H1 (cell line): ENCODE data around the gene TP53TG3. TPM values are rescaled to one million over a fixed set of nuclear protein-coding genes. Genes with fewer than 3 reads are reported as not detected.
"Not testable (repeated sequence)": the region's sequence is repeated elsewhere in the genome, so short reads cannot be mapped to it uniquely, and the experiment has no call there.

Source experiments
- CTCF ChIA-PET: fragments of 300-600 bp; sonication (Branson Sonifier 250); formaldehyde crosslinking; loops from one replicate; lab custom pipeline; 2021; ENCODE audit not compliant: partially characterized antibody; lab: Charles Lee
- POLR2A ChIA-PET: fragments of 300-600 bp; sonication (Branson Sonifier 250); formaldehyde crosslinking; loops from one replicate; lab custom pipeline; 2021; ENCODE audit warnings: inconsistent platforms; ENCODE audit not compliant: partially characterized antibody; lab: Charles Lee
- DNase-seq, 2 experiments: peaks; one replicate each; pipeline versions ENCODE4 v3.0.0 to v3.0.0-alpha.2; 2010 to 2022; ENCODE audit warnings: low spot score in 2 of 2, low read depth in 1 of 2, mixed read lengths in 1 of 2
- FAIRE-seq: peaks from 2 replicates; lab custom pipeline; 2011; peaks lifted over from hg19 to GRCh38; lab: Jason Lieb, UNC
- H2AFZ ChIP-seq: 2 replicates; pipeline ENCODE4 v1.8.1; 2012; ENCODE audit warnings: low read length, inconsistent platforms
- H2AK5ac ChIP-seq: 2 replicates; pipeline ENCODE4 v1.6.1; 2013; ENCODE audit warnings: low read depth, low read length
- H2BK120ac ChIP-seq: replicated peaks from 2 replicates; pipeline ENCODE3; 2013; ENCODE audit warnings: low read depth, low read length, inconsistent platforms
- H2BK12ac ChIP-seq: 2 replicates; pipeline ENCODE4 v1.6.1; 2013; ENCODE audit warnings: low read depth, low read length
- H2BK15ac ChIP-seq: 2 replicates; pipeline ENCODE4 v1.6.1; 2013; ENCODE audit warnings: low read length
- H2BK20ac ChIP-seq: 2 replicates; pipeline ENCODE4 v1.6.1; 2013; ENCODE audit warnings: low read length
- H2BK5ac ChIP-seq: 2 replicates; pipeline ENCODE4 v1.6.1; 2013; ENCODE audit warnings: low read depth, low read length
- H3K14ac ChIP-seq: 2 replicates; pipeline ENCODE4 v1.6.1; 2013; ENCODE audit warnings: inconsistent platforms; ENCODE audit not compliant: insufficient read length
- H3K18ac ChIP-seq: 2 replicates; pipeline ENCODE4 v1.6.1; 2013; ENCODE audit warnings: low read length; ENCODE audit errors: extremely low read depth
- H3K23ac ChIP-seq: 2 replicates; pipeline ENCODE4 v1.6.1; 2013; ENCODE audit warnings: inconsistent platforms; ENCODE audit not compliant: insufficient read length
- H3K23me2 ChIP-seq: 2 replicates; pipeline ENCODE4 v1.6.1; 2013; ENCODE audit warnings: low read depth, low read length
- H3K27ac ChIP-seq: 2 replicates; pipeline ENCODE4 v1.6.1; 2011; ENCODE audit warnings: low read depth, low read length, inconsistent platforms
- H3K27me3 ChIP-seq, 4 experiments: replicated peaks in 1 of 4; 1 replicate in 1 of 4; 2 replicates in 3 of 4; pipeline versions ENCODE4 v1.6.1 to v1.8.1; 2011 to 2013; ENCODE audit warnings: low read length in 3 of 4, mild to moderate bottlenecking in 3 of 4, inconsistent platforms in 2 of 4, mixed read lengths in 2 of 4, moderate library complexity in 1 of 4; ENCODE audit not compliant: control insufficient read depth in 3 of 4, insufficient read depth in 3 of 4; ENCODE audit errors: extremely low read depth in 1 of 4
- H3K36me3 ChIP-seq, 4 experiments: 2 replicates each; pipeline versions ENCODE4 v1.6.1 to v1.8.1; 2011 to 2013; ENCODE audit warnings: mild to moderate bottlenecking in 4 of 4, low read length in 3 of 4, moderate library complexity in 2 of 4, control low read depth in 1 of 4, inconsistent platforms in 1 of 4; ENCODE audit not compliant: insufficient read depth in 4 of 4, control insufficient read depth in 2 of 4
- H3K4ac ChIP-seq: replicated peaks from 2 replicates; pipeline ENCODE3; 2013; ENCODE audit warnings: low read length, low read depth, mixed read lengths, inconsistent platforms; ENCODE audit not compliant: insufficient read length
- H3K4me1 ChIP-seq, 4 experiments: replicated peaks in 1 of 4; 1 replicate in 1 of 4; 2 replicates in 3 of 4; pipeline versions ENCODE4 v1.6.1 to v1.8.1; 2011 to 2013; ENCODE audit warnings: low read length in 3 of 4, inconsistent platforms in 2 of 4, mixed read lengths in 1 of 4; ENCODE audit not compliant: insufficient read depth in 4 of 4, control insufficient read depth in 3 of 4
- H3K4me2 ChIP-seq, 2 experiments: 2 replicates each; pipeline versions ENCODE4 v1.6.1 to v1.8.1; 2011 to 2013; ENCODE audit warnings: low read depth in 2 of 2, low read length in 2 of 2, control low read depth in 1 of 2, inconsistent platforms in 1 of 2, mild to moderate bottlenecking in 1 of 2; ENCODE audit not compliant: insufficient read depth in 1 of 2
- H3K4me3 ChIP-seq, 4 experiments: fragments of 200-600, 300-600 bp in 1 of 4; sonication (generic), shearing (Covaris generic), sonication (Bioruptor Twin) in 1 of 4; 2 replicates each; pipeline versions ENCODE4 v1.5.1 to v1.8.1; 2011 to 2016; ENCODE audit warnings: low read length in 4 of 4, low read depth in 3 of 4, control low read depth in 2 of 4, inconsistent platforms in 2 of 4, mild to moderate bottlenecking in 2 of 4, mixed read lengths in 1 of 4, moderate library complexity in 1 of 4; ENCODE audit not compliant: insufficient read depth in 2 of 4; ENCODE audit errors: extremely low read depth in 1 of 4
- H3K56ac ChIP-seq: replicated peaks from 2 replicates; pipeline ENCODE3; 2013; ENCODE audit warnings: low read depth, mild to moderate bottlenecking, mixed read lengths, low read length, inconsistent platforms; ENCODE audit not compliant: insufficient read length
- H3K79me1 ChIP-seq: 2 replicates; pipeline ENCODE4 v1.6.1; 2013; ENCODE audit warnings: low read depth, low read length, control low read depth
- H3K79me2 ChIP-seq, 2 experiments: 2 replicates each; pipeline versions ENCODE4 v1.6.1 to v1.8.1; 2012 to 2013; ENCODE audit warnings: low read length in 2 of 2, mild to moderate bottlenecking in 2 of 2, inconsistent platforms in 1 of 2; ENCODE audit not compliant: insufficient read depth in 2 of 2, control insufficient read depth in 1 of 2
- H3K9ac ChIP-seq, 4 experiments: replicated peaks in 1 of 4; 1 replicate in 1 of 4; 2 replicates in 3 of 4; pipeline versions ENCODE4 v1.6.1 to v1.8.1; 2011 to 2013; ENCODE audit warnings: low read depth in 3 of 4, low read length in 3 of 4, control low read depth in 2 of 4, mild to moderate bottlenecking in 2 of 4, moderate library complexity in 2 of 4, inconsistent platforms in 1 of 4; ENCODE audit errors: extremely low read depth in 1 of 4
- H3K9me3 ChIP-seq, 2 experiments: 2 replicates each; pipeline versions ENCODE4 v1.6.1 to v1.8.1; 2012 to 2013; ENCODE audit warnings: mild to moderate bottlenecking in 2 of 2, moderate library complexity in 2 of 2, control low read depth in 1 of 2, inconsistent platforms in 1 of 2, low read depth in 1 of 2, low read length in 1 of 2, mixed read lengths in 1 of 2; ENCODE audit not compliant: insufficient read depth in 2 of 2
- H4K20me1 ChIP-seq, 2 experiments: replicated peaks in 1 of 2; 2 replicates each; pipeline versions ENCODE3 to v1.8.1; 2011 to 2013; ENCODE audit warnings: inconsistent platforms in 2 of 2, low read length in 2 of 2, mild to moderate bottlenecking in 1 of 2; ENCODE audit not compliant: insufficient read depth in 2 of 2, control insufficient read depth in 1 of 2
- H4K5ac ChIP-seq: 2 replicates; pipeline ENCODE4 v1.6.1; 2013; ENCODE audit warnings: low read length, low read depth, mixed read lengths, inconsistent platforms; ENCODE audit not compliant: insufficient read length
- H4K8ac ChIP-seq: 2 replicates; pipeline ENCODE4 v1.8.0; 2013; ENCODE audit warnings: mild to moderate bottlenecking, moderate library complexity, low read length, inconsistent platforms; ENCODE audit not compliant: insufficient read depth; ENCODE audit errors: extremely low read depth
- H4K91ac ChIP-seq: replicated peaks from 2 replicates; pipeline ENCODE3; 2013; ENCODE audit warnings: low read length, mixed read lengths, inconsistent platforms; ENCODE audit not compliant: insufficient read length
- WGBS, 2 experiments: shearing (Covaris generic) in 1 of 2; methylation state at CpG; one replicate each; pipeline versions ENCODE4 v1.1.6 to v1.1.7; 2013 to 2015; ENCODE audit warnings: low lambda C conversion rate in 2 of 2, mixed read lengths in 2 of 2, inconsistent platforms in 1 of 2, low coverage in 1 of 2, missing lambda C conversion rate in 1 of 2; ENCODE audit not compliant: insufficient replicate concordance in 2 of 2, insufficient coverage in 1 of 2, insufficient read length in 1 of 2; ENCODE audit errors: extremely low coverage in 1 of 2, missing lambda C conversion rate in 1 of 2; 5-methylcytosine and 5-hydroxymethylcytosine counted together
- polyA plus RNA-seq, 7 experiments: library from polyadenylated mRNA; depleted of rRNA in 3 of 7; stranded (reverse) in 5 of 7; unstranded in 2 of 7; fragments of >200 nt in 5 of 7; fragments of 200-250 nt in 2 of 7; gene quantifications; 1 replicate in 5 of 7; 2 replicates in 1 of 7; 4 replicates in 1 of 7; pipeline versions ENCODE4 v1.2.1 to v1.2.3, GENCODE V29; 2011 to 2013; ENCODE audit warnings: missing spikeins in 2 of 7, mixed read lengths in 2 of 7
- total RNA-seq: library from RNA; stranded (reverse); fragmentation: NEBNext Ultra II Directional; extraction: Animal tissue kit (Norgen Biotek cat#: 25700); gene quantifications from 2 replicates; pipeline ENCODE4 v1.2.1, GENCODE V29; 2021

TP53TG3 gene
- total and polyA plus RNA-seq, 2 of the 8 experiments (the other 6 are each of a cell fraction or from before 2014, with no cell fraction given), result not detected

DNA sequence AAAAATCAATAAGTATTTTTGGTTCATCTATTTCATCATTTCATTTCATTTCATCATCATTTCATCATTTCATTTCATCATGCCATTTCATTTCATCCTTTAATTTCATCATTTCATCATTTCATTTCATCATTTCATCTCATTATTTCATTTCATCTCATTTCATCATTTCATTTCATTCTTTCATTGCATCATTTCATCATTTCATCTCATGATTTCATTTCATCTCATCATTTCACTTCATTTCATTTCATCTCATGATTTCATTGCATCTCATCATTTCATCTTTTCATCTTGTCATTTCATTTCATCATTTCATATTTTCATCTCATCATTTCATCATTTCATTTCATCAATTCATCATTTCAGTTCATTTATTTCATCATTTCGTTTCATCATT lies 31.2 kb downstream of the TP53TG3 start:
- H3K4me2 ChIP-seq, H3K27me3 ChIP-seq, H4K8ac ChIP-seq, H3K23ac ChIP-seq, H3K4me3 ChIP-seq, H3K36me3 ChIP-seq, H3K23me2 ChIP-seq, H3K9me3 ChIP-seq, H4K5ac ChIP-seq, CTCF ChIA-PET, DNase-seq, H2BK15ac ChIP-seq, H2BK20ac ChIP-seq, POLR2A ChIA-PET, H3K27ac ChIP-seq, H3K18ac ChIP-seq, H2AFZ ChIP-seq, H3K4ac ChIP-seq, H3K79me2 ChIP-seq, H2BK12ac ChIP-seq, H3K56ac ChIP-seq, H2BK120ac ChIP-seq, H3K14ac ChIP-seq, H4K20me1 ChIP-seq, H3K79me1 ChIP-seq, FAIRE-seq, H2AK5ac ChIP-seq, H4K91ac ChIP-seq, H3K4me1 ChIP-seq, H3K9ac ChIP-seq, H2BK5ac ChIP-seq: not testable (repeated sequence)
- WGBS, 2 experiments, result 58% methylated on average over 1 of the region's 1 CpG; no CpG with 5 or more reads in 1 of the 2 experiments

- H2BK15ac ChIP-seq, H3K18ac ChIP-seq, H2BK12ac ChIP-seq, CTCF ChIA-PET, H2BK5ac ChIP-seq, H3K4me3 ChIP-seq, H4K91ac ChIP-seq, H3K79me2 ChIP-seq, H4K8ac ChIP-seq, H3K36me3 ChIP-seq, H3K79me1 ChIP-seq, H2AK5ac ChIP-seq, H3K27ac ChIP-seq, H3K23ac ChIP-seq, FAIRE-seq, H4K5ac ChIP-seq, H3K9ac ChIP-seq, H2AFZ ChIP-seq, H4K20me1 ChIP-seq, DNase-seq, H3K4me2 ChIP-seq, H3K56ac ChIP-seq, H2BK20ac ChIP-seq, H3K9me3 ChIP-seq, H3K23me2 ChIP-seq, H3K4me1 ChIP-seq, POLR2A ChIA-PET, H3K4ac ChIP-seq, H3K27me3 ChIP-seq, H3K14ac ChIP-seq, H2BK120ac ChIP-seq: not testable (repeated sequence)
- no CpG with 5 or more reads among the region's 20 CpGs for WGBS, 2 experiments
Observed at GRCh38 chr16:32637614-32638013, 38.4 kb downstream of the TP53TG3 start.
